Stimulated activated CD8-positive, alpha-beta memory T cell treated with anti-CD3 and anti-CD28 coated beads, Interleukin-2, amount 100 ng/mL, for 48 hours (primary cell): ENCODE results near the gene HGS.

Experiments
- DNase-seq, 2 donors: peaks; one replicate each; pipeline ENCODE4 v3.0.0-alpha.2; 2020; ENCODE audit warnings: low read depth in 2 of 2

HGS gene

GRCh38 chr17:81685108-81685507 is 1.3 kb downstream of the HGS start:
- peak in 1 of 2 donors; percentile 47 for DNase-seq

- no peak for DNase-seq
Measured at GRCh38 chr17:81686614-81687013, 2.8 kb downstream of the HGS start.

- no peak for DNase-seq
Measured at GRCh38 chr17:81687770-81688541, 4.1 kb downstream of the HGS start.

GRCh38 chr17:81688616-81689015 is 4.8 kb downstream of the HGS start:
- no peak for DNase-seq

GRCh38 chr17:81690066-81690465 is 6.3 kb downstream of the HGS start:
- no peak for DNase-seq

GRCh38 chr17:81690549-81690948 is 6.7 kb downstream of the HGS start:
- DNase-seq, result no peak

GRCh38 chr17:81691196-81691595 is 7.4 kb downstream of the HGS start:
- DNase-seq, result no peak

- no peak for DNase-seq
Measured at GRCh38 chr17:81691608-81692007, 7.8 kb downstream of the HGS start.

- DNase-seq, result no peak
Measured at GRCh38 chr17:81693509-81694210, 9.8 kb downstream of the HGS start.

GRCh38 chr17:81694810-81695209 is 11.0 kb downstream of the HGS start:
- no peak for DNase-seq

- DNase-seq, result no peak
Measured at GRCh38 chr17:81695211-81695610, 11.4 kb downstream of the HGS start.

GRCh38 chr17:81695801-81696200 is 12.0 kb downstream of the HGS start:
- DNase-seq, result no peak

GRCh38 chr17:81696218-81696941 is 12.6 kb downstream of the HGS start:
- DNase-seq, result no peak

- no peak for DNase-seq
Measured at GRCh38 chr17:81697261-81698044, 13.6 kb downstream of the HGS start.

- no peak for DNase-seq
Measured at GRCh38 chr17:81700353-81701287, 16.8 kb downstream of the HGS start.

GRCh38 chr17:81701288-81702071 is 17.7 kb downstream of the HGS start:
- no peak for DNase-seq

GRCh38 chr17:81702934-81703746 is 19.3 kb downstream of the HGS start, which contains the start of gene MRPL12:
MRPL12 (plus strand) TSS chr17:81703367; CDS start chr17:81703502, 135 bp downstream.
- peak; percentile 82 to 89 for DNase-seq

- DNase-seq, result no peak
Measured at GRCh38 chr17:81703747-81704654, 20.2 kb downstream of the HGS start.
